ENCODE data around the gene CRTC1. TPM values are rescaled to one million over a fixed set of nuclear protein-coding genes. Genes with fewer than 3 reads are reported as not detected.

Gene CRTC1
- total and polyA plus RNA-seq, 3 donors from 2014 or later = 15.6 to 32.1 (median 28.1) TPM

DNA sequence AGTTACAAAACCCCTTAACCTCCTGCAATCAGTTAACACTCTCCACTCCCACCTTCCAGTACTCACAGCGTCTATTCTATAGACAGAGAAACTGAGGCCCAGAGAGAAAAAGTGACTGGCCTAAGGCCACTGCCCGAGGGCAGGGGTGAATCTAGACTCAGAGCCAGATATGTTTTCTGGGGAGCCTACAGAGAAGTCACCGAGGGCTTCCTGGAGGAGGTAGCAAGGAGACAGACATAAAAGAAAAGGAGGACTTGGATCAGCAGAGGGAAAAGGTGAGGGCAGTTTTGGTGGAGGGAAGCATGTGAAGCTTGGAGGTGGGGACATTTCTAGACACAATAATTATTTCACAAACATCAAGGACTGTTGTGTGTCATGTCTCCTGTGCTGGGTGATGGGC, 109.2 kb downstream of the CRTC1 start:
- TF ChIP-seq, protein P1, sequence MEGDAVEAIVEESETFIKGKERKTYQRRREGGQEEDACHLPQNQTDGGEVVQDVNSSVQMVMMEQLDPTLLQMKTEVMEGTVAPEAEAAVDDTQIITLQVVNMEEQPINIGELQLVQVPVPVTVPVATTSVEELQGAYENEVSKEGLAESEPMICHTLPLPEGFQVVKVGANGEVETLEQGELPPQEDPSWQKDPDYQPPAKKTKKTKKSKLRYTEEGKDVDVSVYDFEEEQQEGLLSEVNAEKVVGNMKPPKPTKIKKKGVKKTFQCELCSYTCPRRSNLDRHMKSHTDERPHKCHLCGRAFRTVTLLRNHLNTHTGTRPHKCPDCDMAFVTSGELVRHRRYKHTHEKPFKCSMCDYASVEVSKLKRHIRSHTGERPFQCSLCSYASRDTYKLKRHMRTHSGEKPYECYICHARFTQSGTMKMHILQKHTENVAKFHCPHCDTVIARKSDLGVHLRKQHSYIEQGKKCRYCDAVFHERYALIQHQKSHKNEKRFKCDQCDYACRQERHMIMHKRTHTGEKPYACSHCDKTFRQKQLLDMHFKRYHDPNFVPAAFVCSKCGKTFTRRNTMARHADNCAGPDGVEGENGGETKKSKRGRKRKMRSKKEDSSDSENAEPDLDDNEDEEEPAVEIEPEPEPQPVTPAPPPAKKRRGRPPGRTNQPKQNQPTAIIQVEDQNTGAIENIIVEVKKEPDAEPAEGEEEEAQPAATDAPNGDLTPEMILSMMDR (IDR thresholded peaks at IDR 0.05) = no peak
- no peak for TF ChIP-seq POLR2A (IDR thresholded peaks at IDR 0.05)
- Histone ChIP-seq H3K4me3 (no peak overlapping the region), H3K27ac (no peak overlapping the region), H3K9me3 (no peaks in the 10 kb centered on the region), H3K4me1 (peaks cover 19% of the 10 kb centered on the region), H3K27me3 (no peaks in the 10 kb centered on the region), H3K36me3 (ENCODE audit: low read depth, missing control alignments) (no peaks in the 10 kb centered on the region)
- no peak for DNase-seq
- intact Hi-C loops (cut with DNase I; ENCODE audit: low total_unique reads) = no loop called here
- WGBS, 2 donors = 71 to 72% methylated on average over 3 of the region's 3 CpGs

DNA sequence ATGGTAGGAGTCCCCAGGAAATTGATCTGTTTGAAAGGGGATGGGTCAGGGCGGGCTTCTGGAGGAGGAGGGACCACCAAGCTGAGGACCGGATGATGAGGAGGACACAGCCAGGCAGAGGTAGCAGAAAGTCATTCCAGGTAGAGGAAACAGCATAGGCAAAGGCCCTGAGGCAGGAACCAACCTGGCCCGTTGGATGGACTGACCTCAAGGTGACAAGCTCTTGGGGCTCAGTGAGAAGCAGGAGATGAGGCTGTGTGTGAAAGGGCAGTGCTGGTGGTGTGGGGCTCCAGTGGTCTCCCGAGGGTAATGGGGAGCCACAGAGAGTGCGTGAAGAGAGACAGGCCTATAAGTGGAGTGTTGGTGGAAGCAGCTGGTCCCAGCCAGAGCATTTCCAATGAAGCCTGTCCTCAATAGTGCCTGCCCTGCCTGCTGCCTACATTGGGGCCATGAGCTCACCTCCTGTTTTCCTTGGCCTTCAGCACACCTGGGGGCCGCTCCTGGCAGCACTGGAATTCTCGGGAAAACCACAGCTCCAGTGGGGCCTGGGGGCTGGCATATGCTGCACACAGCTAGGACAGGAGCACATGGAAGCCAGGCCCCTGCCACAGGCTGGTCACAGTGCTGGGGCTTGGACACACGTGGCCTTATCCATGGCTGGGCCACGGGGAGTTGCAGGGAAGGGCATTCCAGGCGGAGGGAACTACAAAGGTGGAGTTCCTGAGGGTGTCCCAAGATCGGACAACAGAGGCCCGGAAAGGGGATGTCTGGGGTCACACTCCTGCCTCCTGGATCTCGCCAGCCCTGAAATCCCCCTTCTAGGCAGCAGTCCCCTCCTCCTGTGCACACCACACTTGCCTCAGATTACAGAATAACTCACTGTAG, 109.9 kb downstream of the CRTC1 start:
- TF ChIP-seq POLR2A (IDR thresholded peaks at IDR 0.05) = no peak
- TF ChIP-seq, protein P1 (IDR thresholded peaks at IDR 0.05) = no peak
- Histone ChIP-seq H3K9me3 (no peaks in the 10 kb centered on the region), H3K27ac (no peak overlapping the region), H3K36me3 (ENCODE audit: low read depth, missing control alignments) (no peaks in the 10 kb centered on the region), H3K27me3 (no peaks in the 10 kb centered on the region), H3K4me1 (peaks cover 19% of the 10 kb centered on the region), H3K4me3 (no peak overlapping the region)
- intact Hi-C loops (cut with DNase I; ENCODE audit: low total_unique reads) = no loop called here
- WGBS, 2 donors = 82 to 84% methylated on average over 9 to 13 of the region's 13 CpGs
- no peak for DNase-seq

DNA sequence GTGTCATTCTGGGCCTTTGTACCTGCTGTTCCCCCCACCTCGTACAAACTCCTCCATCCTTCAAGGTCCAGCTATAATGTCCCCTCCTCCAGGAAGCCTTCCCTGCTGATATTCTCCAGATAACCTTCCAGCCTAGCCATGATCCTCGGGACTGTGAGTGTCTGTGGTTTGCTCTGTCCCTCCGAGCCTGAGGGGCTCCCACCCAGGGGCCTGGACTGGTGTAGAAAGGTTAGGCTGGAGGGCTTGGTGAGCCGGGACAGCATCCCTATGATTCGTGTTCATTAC, 110.5 kb downstream of the CRTC1 start:
- no peaks in the 10 kb centered on the region for H3K27me3 ChIP-seq
- peaks cover 19% of the 10 kb centered on the region for H3K4me1 ChIP-seq
- H3K4me3 ChIP-seq = no peak overlapping the region
- H3K36me3 ChIP-seq (ENCODE audit: low read depth, missing control alignments) = no peaks in the 10 kb centered on the region
- no peak for DNase-seq
- no peaks in the 10 kb centered on the region for H3K9me3 ChIP-seq
- intact Hi-C loops (cut with DNase I; ENCODE audit: low total_unique reads) = no loop called here
- TF ChIP-seq, protein P1 (IDR thresholded peaks at IDR 0.05) = no peak
- TF ChIP-seq POLR2A (IDR thresholded peaks at IDR 0.05) = no peak
- no peak overlapping the region for H3K27ac ChIP-seq
- 85 to 89% methylated on average over 5 of the region's 5 CpGs for WGBS, 2 donors

DNA sequence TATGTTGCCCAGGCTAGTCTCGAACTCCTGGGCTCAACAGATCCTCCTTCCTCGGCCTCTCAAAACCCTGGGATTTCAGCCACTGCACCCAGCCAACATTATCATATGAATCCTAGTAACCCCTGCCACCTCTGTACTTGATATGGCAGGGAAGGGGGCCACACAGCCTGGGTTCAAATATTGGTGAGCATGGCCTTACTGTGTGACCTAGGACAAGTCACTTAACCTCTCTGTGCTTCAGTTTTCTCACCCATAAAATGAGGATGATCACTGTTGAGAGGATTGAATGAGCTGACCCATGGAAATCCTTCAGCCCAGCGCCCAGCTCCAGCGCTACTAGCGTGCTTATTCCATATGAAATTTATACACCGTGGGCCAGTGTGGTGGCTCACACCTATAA, 111.2 kb downstream of the CRTC1 start:
- Histone ChIP-seq H3K36me3 (ENCODE audit: low read depth, missing control alignments) (no peaks in the 10 kb centered on the region), H3K9me3 (no peaks in the 10 kb centered on the region), H3K27me3 (no peaks in the 10 kb centered on the region), H3K4me3 (no peak overlapping the region), H3K4me1 (peaks cover 14% of the 10 kb centered on the region), H3K27ac (no peak overlapping the region)
- intact Hi-C loops (cut with DNase I; ENCODE audit: low total_unique reads) = no loop called here
- WGBS, 2 donors = 93 to 97% methylated on average over 5 to 6 of the region's 6 CpGs
- no peak for DNase-seq
- TF ChIP-seq, protein P1 (IDR thresholded peaks at IDR 0.05) = no peak
- TF ChIP-seq POLR2A (IDR thresholded peaks at IDR 0.05) = no peak

DNA sequence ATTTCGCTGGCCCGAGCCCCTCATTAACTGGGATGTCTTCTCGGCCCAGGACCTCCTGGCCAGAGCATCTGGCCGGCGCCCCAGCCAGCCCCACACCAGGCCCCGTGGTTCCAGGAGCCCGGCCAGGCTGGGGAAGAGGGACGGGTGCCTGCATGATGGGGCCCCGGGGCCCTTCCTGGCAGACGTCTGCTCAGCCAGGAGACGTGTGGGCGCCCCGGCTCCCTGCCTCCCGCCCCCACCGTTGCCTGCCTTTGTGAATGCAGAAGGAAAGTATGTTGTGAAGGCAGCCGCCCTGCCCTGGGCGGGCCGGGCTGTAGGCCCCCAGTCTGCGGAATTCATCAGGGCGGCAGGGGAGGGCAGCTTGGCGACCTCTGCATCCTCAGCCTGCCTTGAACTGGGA, 112.1 kb downstream of the CRTC1 start:
- no peak overlapping the region for H3K4me3 ChIP-seq
- no peaks in the 10 kb centered on the region for H3K36me3 ChIP-seq (ENCODE audit: low read depth, missing control alignments)
- intact Hi-C loops (cut with DNase I; ENCODE audit: low total_unique reads) = no loop called here
- H3K9me3 ChIP-seq = no peaks in the 10 kb centered on the region
- DNase-seq = no peak
- no peaks in the 10 kb centered on the region for H3K27me3 ChIP-seq
- H3K27ac ChIP-seq = no peak overlapping the region
- WGBS, 2 donors = 36 to 40% methylated on average over 15 to 21 of the region's 21 CpGs
- no peak for TF ChIP-seq POLR2A (IDR thresholded peaks at IDR 0.05)
- TF ChIP-seq, protein P1 (IDR thresholded peaks at IDR 0.05) = no peak
- H3K4me1 ChIP-seq = peaks cover 8% of the 10 kb centered on the region
